Tibial artery (tissue), 4 donors: ENCODE measurements around the gene PITPNM1.
"Not testable (repeated sequence)": the region's sequence is repeated elsewhere in the genome, so short reads cannot be mapped to it uniquely, and the experiment has no call there.

ENCODE experiments used
- DNase-seq, 2 donors: peaks; one replicate each; pipeline ENCODE4 v3.0.0-alpha.2; 2019
- H3K27ac ChIP-seq, 2 donors: fragments of 200-600 bp; sonication (generic) in 1 of 2; 1 replicate in 1 of 2; 2 replicates in 1 of 2; pipeline ENCODE4 v1.5.1; 2018 to 2019; ENCODE audit warnings: mild to moderate bottlenecking in 1 of 2
- H3K27me3 ChIP-seq, 2 donors: fragments of 200-600 bp; sonication (generic) in 1 of 2; one replicate each; pipeline versions ENCODE4 v1.5.1 to v1.6.0; 2016 to 2019
- H3K36me3 ChIP-seq, 3 donors: fragments of 200-600 bp; sonication (generic) in 2 of 3; one replicate each; pipeline ENCODE4 v1.5.1; 2016 to 2019; ENCODE audit warnings: mild to moderate bottlenecking in 2 of 3
- H3K4me1 ChIP-seq, 4 donors: fragments of 200-600 bp; sonication (generic) in 2 of 4; 1 replicate in 3 of 4; 2 replicates in 1 of 4; pipeline ENCODE4 v1.5.1; 2016 to 2019
- H3K4me3 ChIP-seq, 2 donors: fragments of 200-600 bp; sonication (generic) in 1 of 2; 1 replicate in 1 of 2; 2 replicates in 1 of 2; pipeline ENCODE4 v1.5.1; 2018 to 2019; ENCODE audit warnings: mild to moderate bottlenecking in 2 of 2
- H3K9me3 ChIP-seq, 3 donors: fragments of 200-600 bp; sonication (generic) in 1 of 3; one replicate each; pipeline ENCODE4 v1.5.1; 2016 to 2019
- intact Hi-C: fragments of 100-400 bp; cut with DNase I; formaldehyde crosslinking; loops from one replicate; pipeline ENCODE4 v1.15.0; 2023; ENCODE audit warnings: low total_unique reads
- TF ChIP-seq, protein P1 (sequence below), 2 experiments: fragments of 200-600 bp in 1 of 2; fragments of 450-650 bp in 1 of 2; IDR thresholded peaks; one replicate each; pipeline ENCODE4 v1.5.1; 2017 to 2019; ENCODE audit warnings: antibody characterized with exemption in 2 of 2, mild to moderate bottlenecking in 1 of 2, moderate library complexity in 1 of 2

The PITPNM1 gene

DNA sequence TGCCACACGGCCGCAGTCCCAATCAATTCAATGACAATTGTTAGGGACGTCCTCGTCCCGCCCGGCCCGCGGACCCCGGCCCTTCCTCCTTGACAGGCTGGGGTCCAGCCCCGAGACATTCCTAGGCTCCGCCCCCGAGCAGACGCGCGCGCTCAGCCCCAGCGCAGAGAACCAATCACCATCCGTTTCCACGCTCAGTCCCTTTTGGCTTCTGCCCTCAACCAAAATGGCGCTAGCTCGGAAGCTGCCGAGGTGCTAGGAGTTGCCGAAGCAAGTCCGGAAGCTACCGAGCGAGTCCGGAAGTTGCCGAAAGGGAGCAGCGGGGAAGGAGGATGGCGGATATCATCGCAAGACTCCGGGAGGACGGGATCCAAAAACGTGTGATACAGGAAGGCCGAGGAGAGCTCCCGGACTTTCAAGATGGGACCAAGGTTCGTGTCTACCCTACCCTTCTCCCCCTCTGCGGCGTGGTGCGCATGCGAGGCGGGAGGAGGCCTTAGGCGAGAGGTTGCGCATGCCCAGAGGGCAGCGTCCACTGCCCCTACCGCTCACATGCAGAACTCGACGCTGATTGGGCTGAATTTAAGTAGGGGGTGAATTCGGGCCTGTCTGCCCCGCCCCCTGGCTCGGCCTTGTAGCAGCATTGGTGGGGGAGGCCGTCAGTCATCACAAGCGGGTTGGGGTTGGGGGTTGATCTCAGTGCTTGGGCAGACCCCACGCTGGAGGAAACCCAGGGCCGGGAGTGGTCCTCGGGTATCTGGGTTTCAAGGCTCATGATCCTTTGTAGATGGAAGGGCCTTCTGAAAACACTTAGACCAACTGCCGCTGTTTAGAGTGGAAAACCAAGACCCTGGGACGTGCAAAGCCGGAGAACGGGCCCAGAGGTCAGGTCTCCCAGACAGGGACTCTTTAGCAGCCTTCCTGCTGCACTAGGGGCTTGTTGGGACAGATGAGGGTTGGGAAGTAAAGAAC lies 22.1 kb downstream of the PITPNM1 start, which contains the start of gene AIP:
TSS of gene AIP (plus strand) at position 200 of the 972 bp plus-strand sequence. CDS start at position 333, 133 bp downstream.
- Histone ChIP-seq H3K4me1 (peaks cover 0 to 31% (median 18%) of the 10 kb centered on the region in 4 donors), H3K27me3 (no peaks in the 10 kb centered on the region), H3K4me3 (peak within 1 kb of the TSS; percentile 56 to 70), H3K9me3 (no peaks in the 10 kb centered on the region), H3K36me3 (peaks cover 10 to 20% (median 14%) of the 10 kb centered on the region in 3 donors), H3K27ac (peak within 1 kb of the TSS; percentile 83 to 91)
- TF ChIP-seq, protein P1, sequence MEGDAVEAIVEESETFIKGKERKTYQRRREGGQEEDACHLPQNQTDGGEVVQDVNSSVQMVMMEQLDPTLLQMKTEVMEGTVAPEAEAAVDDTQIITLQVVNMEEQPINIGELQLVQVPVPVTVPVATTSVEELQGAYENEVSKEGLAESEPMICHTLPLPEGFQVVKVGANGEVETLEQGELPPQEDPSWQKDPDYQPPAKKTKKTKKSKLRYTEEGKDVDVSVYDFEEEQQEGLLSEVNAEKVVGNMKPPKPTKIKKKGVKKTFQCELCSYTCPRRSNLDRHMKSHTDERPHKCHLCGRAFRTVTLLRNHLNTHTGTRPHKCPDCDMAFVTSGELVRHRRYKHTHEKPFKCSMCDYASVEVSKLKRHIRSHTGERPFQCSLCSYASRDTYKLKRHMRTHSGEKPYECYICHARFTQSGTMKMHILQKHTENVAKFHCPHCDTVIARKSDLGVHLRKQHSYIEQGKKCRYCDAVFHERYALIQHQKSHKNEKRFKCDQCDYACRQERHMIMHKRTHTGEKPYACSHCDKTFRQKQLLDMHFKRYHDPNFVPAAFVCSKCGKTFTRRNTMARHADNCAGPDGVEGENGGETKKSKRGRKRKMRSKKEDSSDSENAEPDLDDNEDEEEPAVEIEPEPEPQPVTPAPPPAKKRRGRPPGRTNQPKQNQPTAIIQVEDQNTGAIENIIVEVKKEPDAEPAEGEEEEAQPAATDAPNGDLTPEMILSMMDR (IDR thresholded peaks at IDR 0.05), result peak in 1 of 2 experiments; percentile 45
- intact Hi-C loops, result no loop called here
- peak; percentile 97 to 99 for DNase-seq

DNA sequence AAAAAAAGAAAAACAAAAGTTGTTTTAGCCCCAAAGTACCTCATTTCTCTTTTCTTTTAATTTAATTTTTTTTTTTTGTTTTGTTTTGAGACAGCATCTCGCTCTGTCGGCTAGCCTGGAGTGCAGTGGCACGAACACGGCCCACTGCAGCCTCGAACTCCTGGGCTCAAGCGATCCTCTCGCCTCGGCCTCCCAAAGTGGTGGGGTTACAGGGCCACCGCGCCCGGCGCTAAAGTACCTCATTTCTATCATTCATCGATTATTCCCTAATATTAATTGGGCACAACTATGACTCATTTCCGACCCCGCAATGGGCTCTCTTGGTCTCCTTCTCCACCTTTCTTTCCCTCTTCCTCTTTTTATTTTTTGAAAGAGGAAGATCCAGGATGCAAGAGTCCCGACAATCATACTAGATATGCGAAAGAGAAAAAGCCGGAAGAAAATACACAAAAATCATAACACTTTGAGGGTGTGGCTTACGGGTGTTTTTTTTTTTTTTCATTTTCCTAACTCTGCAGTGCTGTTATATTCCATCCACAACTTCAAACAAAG lies 22.8 kb downstream of the PITPNM1 start:
- Histone ChIP-seq H3K4me3 (peak overlapping the region; percentile 56 to 70), H3K4me1 (peaks cover 0 to 31% (median 18%) of the 10 kb centered on the region in 4 donors), H3K36me3 (peaks cover 5 to 12% (median 6%) of the 10 kb centered on the region in 3 donors), H3K27me3 (no peaks in the 10 kb centered on the region), H3K9me3 (no peaks in the 10 kb centered on the region), H3K27ac (peak overlapping the region; percentile 83 to 91)
- peak in 1 of 2 donors; percentile 62 for DNase-seq
- TF ChIP-seq, protein P1 (IDR thresholded peaks at IDR 0.05), result no peak
- intact Hi-C loops, result no loop called here

DNA sequence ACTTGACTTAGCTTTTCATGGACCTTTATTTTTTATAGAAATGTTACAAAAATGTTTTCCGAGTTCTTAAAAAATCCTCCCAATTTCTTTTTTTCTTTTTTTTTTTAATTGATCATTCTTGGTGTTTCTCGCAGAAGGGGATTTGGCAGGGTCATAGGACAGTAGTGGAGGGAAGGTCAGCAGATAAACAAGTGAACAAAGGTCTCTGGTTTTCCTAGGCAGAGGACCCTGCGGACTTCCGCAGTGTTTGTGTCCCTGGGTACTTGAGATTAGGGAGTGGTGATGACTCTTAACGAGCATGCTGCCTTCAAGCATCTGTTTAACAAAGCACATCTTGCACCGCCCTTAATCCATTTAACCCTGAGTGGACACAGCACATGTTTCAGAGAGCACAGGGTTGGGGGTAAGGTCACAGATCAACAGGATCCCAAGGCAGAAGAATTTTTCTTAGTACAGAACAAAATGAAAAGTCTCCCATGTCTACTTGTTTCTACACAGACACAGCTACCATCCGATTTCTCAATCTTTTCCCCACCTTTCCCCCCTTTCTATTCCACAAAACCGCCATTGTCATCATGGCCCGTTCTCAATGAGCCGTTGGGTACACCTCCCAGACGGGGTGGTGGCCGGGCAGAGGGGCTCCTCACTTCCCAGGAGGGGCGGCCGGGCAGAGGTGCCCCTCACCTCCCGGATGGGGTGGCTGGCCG lies 27.7 kb downstream of the PITPNM1 start:
- H3K27ac ChIP-seq, H3K9me3 ChIP-seq, H3K4me3 ChIP-seq, H3K36me3 ChIP-seq, H3K27me3 ChIP-seq, intact Hi-C loops, DNase-seq, H3K4me1 ChIP-seq: not testable (repeated sequence)

DNA sequence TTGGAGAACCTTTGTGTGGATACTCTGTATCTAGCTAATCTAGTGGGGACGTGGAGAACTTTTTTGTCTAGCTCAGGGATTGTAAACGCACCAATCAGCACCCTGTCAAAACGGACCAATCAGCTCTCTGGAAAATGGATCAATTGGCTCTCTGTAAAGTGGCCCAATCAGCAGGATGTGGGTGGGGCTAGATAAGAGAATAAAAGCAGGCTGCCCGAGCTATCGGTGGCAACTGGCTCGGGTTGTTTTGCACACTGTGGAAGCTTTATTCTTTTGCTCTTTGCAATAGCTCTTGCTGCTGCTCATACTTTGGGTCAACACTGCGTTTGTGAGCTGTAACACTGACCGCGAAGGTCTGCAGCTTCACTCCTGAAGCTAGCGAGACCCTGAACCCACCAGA lies 28.5 kb downstream of the PITPNM1 start:
- H3K4me1 ChIP-seq, H3K27me3 ChIP-seq, H3K9me3 ChIP-seq, intact Hi-C loops, H3K27ac ChIP-seq, H3K4me3 ChIP-seq, H3K36me3 ChIP-seq, DNase-seq: not testable (repeated sequence)

DNA sequence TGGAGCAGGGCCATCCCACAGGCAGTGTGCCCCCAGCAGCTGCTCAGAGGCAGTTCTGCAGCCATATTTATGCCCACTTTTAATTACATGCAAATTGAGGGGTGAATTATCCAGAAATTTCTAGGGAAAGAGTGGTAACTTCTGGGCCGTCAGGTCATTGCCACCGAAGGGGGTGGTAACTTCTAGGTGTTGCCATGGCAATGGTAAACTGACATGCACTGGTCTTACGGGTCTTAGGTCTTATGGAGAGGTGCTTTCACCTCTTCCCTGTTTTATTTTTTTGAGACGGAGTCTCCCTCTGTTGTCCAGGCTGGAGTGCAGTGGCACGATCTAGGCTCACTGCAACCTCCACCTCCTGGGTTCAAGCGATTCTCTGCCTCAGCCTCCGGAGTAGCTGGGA lies 32.3 kb downstream of the PITPNM1 start:
- Histone ChIP-seq H3K27me3 (no peaks in the 10 kb centered on the region), H3K4me1 (peaks cover 0 to 17% (median 10%) of the 10 kb centered on the region in 4 donors), H3K9me3 (no peaks in the 10 kb centered on the region), H3K36me3 (no peaks in the 10 kb centered on the region), H3K4me3 (no peak overlapping the region), H3K27ac (no peak overlapping the region)
- intact Hi-C loops, result no loop called here
- DNase-seq, result no peak
- TF ChIP-seq, protein P1 (IDR thresholded peaks at IDR 0.05), result no peak

DNA sequence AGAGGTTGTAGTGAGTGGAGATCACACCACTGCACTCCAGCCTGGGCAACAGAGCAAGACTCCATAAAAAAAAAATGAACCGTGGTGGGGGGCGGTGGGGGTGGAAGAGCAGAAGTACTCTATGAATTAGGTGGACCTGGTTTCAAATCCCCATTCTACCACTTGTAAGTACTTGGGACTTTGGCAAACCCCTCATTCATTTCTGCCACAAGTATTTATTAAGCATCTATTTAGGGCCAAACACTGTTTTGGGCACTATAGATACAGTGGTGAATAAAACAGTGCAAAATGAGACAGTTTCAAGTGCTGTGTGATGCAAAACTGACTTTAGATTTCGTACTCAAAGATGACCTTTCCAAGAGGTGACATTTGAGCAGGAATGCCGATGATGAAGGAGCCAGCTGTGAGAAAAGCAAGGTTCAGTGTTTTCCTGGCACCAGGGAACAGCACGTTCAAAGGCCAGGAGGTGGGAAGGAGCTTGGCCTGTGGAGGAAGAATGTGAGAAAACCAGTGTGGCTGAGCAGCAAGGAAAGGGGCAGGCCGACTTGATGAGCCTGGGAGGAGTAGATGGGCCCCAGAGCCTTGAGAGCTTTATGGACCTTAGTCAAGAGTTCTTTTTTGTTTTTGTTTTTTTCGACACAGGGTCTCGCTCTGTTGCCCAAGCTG lies 34.7 kb downstream of the PITPNM1 start:
- Histone ChIP-seq H3K27me3 (no peaks in the 10 kb centered on the region), H3K4me3 (no peak overlapping the region), H3K9me3 (no peaks in the 10 kb centered on the region), H3K27ac (no peak overlapping the region), H3K36me3 (no peaks in the 10 kb centered on the region), H3K4me1 (peaks cover 0 to 36% (median 21%) of the 10 kb centered on the region in 4 donors)
- intact Hi-C loops, result no loop called here
- DNase-seq, result no peak
- TF ChIP-seq, protein P1 (IDR thresholded peaks at IDR 0.05), result no peak
